GM13977 (cell line): ENCODE measurements around the gene IRF2BP1.

Source experiments
- DNase-seq: peaks from one replicate; pipeline ENCODE4 v3.0.0; 2012; ENCODE audit warnings: low spot score
- CTCF ChIP-seq: IDR thresholded peaks from 2 replicates; pipeline ENCODE4 v1.5.1; 2012; ENCODE audit warnings: mild to moderate bottlenecking, control low read depth; ENCODE audit not compliant: insufficient read depth; ENCODE audit errors: extremely low read depth, missing control alignments
- in situ Hi-C: fragments of 300-500 bp; cut with MboI; formaldehyde crosslinking; loops from one replicate; pipeline ENCODE4 v1.12.0; 2022; ENCODE audit warnings: low sequenced_read_pairs, low pct_unique_long_range_greater_than_20kb, mixed read lengths, inconsistent platforms; ENCODE audit not compliant: unreplicated experiment

The IRF2BP1 gene

GRCh38 chr19:45881909-45882528 lies 3.9 kb downstream of the IRF2BP1 start:
- in situ Hi-C loops = no loop called here
- TF ChIP-seq CTCF = no peak
- no peak for DNase-seq

- DNase-seq = no peak
- in situ Hi-C loops = no loop called here
- TF ChIP-seq CTCF = no peak
These were observed 4.6 kb downstream of the IRF2BP1 start for GRCh38 chr19:45881082-45881908.

- in situ Hi-C loops = no loop called here
- TF ChIP-seq CTCF = no peak
- DNase-seq = no peak
These were observed 6.0 kb downstream of the IRF2BP1 start for GRCh38 chr19:45879971-45880370.

GRCh38 chr19:45879055-45879454 lies 6.9 kb downstream of the IRF2BP1 start:
- no peak for TF ChIP-seq CTCF
- in situ Hi-C loops = no loop called here

GRCh38 chr19:45878043-45878794 lies 7.7 kb downstream of the IRF2BP1 start:
- no peak for DNase-seq
- no peak for TF ChIP-seq CTCF
- in situ Hi-C loops = no loop called here

More at GRCh38 chr19:45879055-45879454, 6.9 kb downstream of the IRF2BP1 start:
- no peak for DNase-seq

- in situ Hi-C loops = no loop called here
- DNase-seq = peak; percentile 54
- TF ChIP-seq CTCF = no peak
These were observed 9.3 kb downstream of the IRF2BP1 start for GRCh38 chr19:45876411-45877197.
